A549 (cell line): ENCODE results near the gene GRIA3. TPM values are rescaled to one million over a fixed set of nuclear protein-coding genes. Genes with fewer than 3 reads are reported as not detected.

Source experiments
- ATAC-seq, 2 experiments: fragments of 200-7000 bp in 1 of 2; fragments of >200 bp in 1 of 2; cut with Nextera tagmentation in 1 of 2; cut with Tn5 transposase in 1 of 2; 3 replicates each; pipeline versions ENCODE4 v1.8.0 to v1.9.1; 2018 to 2020; ENCODE audit warnings: mild to moderate bottlenecking in 1 of 2, moderate library complexity in 1 of 2
- CTCF ChIA-PET: fragments of 300-600 bp; sonication (Branson Sonifier 250); formaldehyde crosslinking; extraction: SDS; loops from one replicate; lab custom pipeline; 2021; ENCODE audit warnings: antibody characterized with exemption, inconsistent platforms; lab: Yijun Ruan, JAX
- POLR2A ChIA-PET: fragments of 350-600 bp; formaldehyde crosslinking; extraction: SDS; loops from one replicate; lab custom pipeline; 2021; ENCODE audit warnings: antibody characterized with exemption, inconsistent platforms; lab: Yijun Ruan, JAX
- DNase-seq, 2 experiments: peaks; one replicate each; pipeline versions ENCODE4 v3.0.0 to v3.0.0-alpha.2; 2011 to 2016; ENCODE audit warnings: low read depth in 1 of 2, low spot score in 1 of 2
- FAIRE-seq: peaks from 2 replicates; lab custom pipeline; 2011; peaks lifted over from hg19 to GRCh38; lab: Jason Lieb, UNC
- H3K27ac ChIP-seq, 2 experiments: fragments of >200 bp; sonication (Bioruptor Twin); formaldehyde crosslinking; 3 replicates each; pipeline ENCODE4 v1.5.1; 2016 to 2017
- H3K4me1 ChIP-seq: fragments of >200 bp; sonication (Bioruptor Twin); formaldehyde crosslinking; 3 replicates; pipeline ENCODE4 v1.6.1; 2016
- H3K4me2 ChIP-seq: fragments of >200 bp; sonication (Bioruptor Twin); formaldehyde crosslinking; 3 replicates; pipeline ENCODE4 v1.6.1; 2016
- H3K4me3 ChIP-seq: fragments of >200 bp; sonication (Bioruptor Twin); formaldehyde crosslinking; 3 replicates; pipeline ENCODE4 v1.5.1; 2016
- H3K9me3 ChIP-seq: fragments of >200 bp; sonication (Bioruptor Twin); formaldehyde crosslinking; 3 replicates; pipeline ENCODE4 v1.6.1; 2016
- ATOH8 ChIP-seq: fragments of 250-450 bp; sonication (Bioruptor Pico); IDR thresholded peaks from 2 replicates; pipeline ENCODE4 v1.5.0; 2020; ENCODE audit warnings: low read depth, mild to moderate bottlenecking, moderate library complexity
- BCL3 ChIP-seq: fragments of >200 bp; sonication (Bioruptor Twin); formaldehyde crosslinking; IDR thresholded peaks from 3 replicates; pipeline ENCODE4 v1.6.1; 2016
- BHLHE40 ChIP-seq: IDR thresholded peaks from 2 replicates; pipeline ENCODE4 v1.6.1; 2012; ENCODE audit warnings: low read depth, low read length, inconsistent platforms
- CBX2 ChIP-seq: fragments of 200-600 bp; sonication (generic); IDR thresholded peaks from 2 replicates; pipeline ENCODE4 v1.6.1; 2016; ENCODE audit warnings: low read depth, mild to moderate bottlenecking, borderline replicate concordance
- CTCF ChIP-seq: fragments of >200 bp; sonication (Bioruptor Twin); formaldehyde crosslinking; IDR thresholded peaks from 3 replicates; pipeline ENCODE4 v1.5.1; 2016
- EHMT2 ChIP-seq: fragments of 200-600 bp; sonication (generic); IDR thresholded peaks from 2 replicates; pipeline ENCODE4 v1.6.1; 2016; ENCODE audit warnings: antibody characterized with exemption, low read depth, mild to moderate bottlenecking, moderate library complexity
- FOXS1 ChIP-seq: fragments of 250-450 bp; sonication (Bioruptor Pico); IDR thresholded peaks from 2 replicates; pipeline ENCODE4 v1.5.0; 2020; ENCODE audit warnings: mild to moderate bottlenecking, moderate library complexity
- GATA3 ChIP-seq: IDR thresholded peaks from 2 replicates; pipeline ENCODE4 v1.6.1; 2012; ENCODE audit warnings: borderline replicate concordance
- HES2 ChIP-seq: fragments of >200 bp; sonication (Bioruptor Twin); formaldehyde crosslinking; IDR thresholded peaks from 2 replicates; pipeline ENCODE4 v1.6.1; 2016
- HOXB13 ChIP-seq: fragments of 250-450 bp; sonication (Bioruptor Pico); IDR thresholded peaks from 2 replicates; pipeline ENCODE4 v1.5.0; 2020; ENCODE audit warnings: low read depth, mild to moderate bottlenecking, moderate library complexity
- JUN ChIP-seq, 2 experiments: fragments of >200 bp; sonication (Bioruptor Twin); formaldehyde crosslinking; IDR thresholded peaks; 2 replicates in 1 of 2; 3 replicates in 1 of 2; pipeline ENCODE4 v1.6.1; 2016 to 2017
- MAFK ChIP-seq: fragments of 450-650 bp; IDR thresholded peaks from 2 replicates; pipeline ENCODE4 v1.6.1; 2014; ENCODE audit not compliant: partially characterized antibody
- MAX ChIP-seq: IDR thresholded peaks from 2 replicates; pipeline ENCODE4 v1.6.1; 2012
- MAZ ChIP-seq: fragments of 150-350 bp; IDR thresholded peaks from 2 replicates; pipeline ENCODE4 v1.6.1; 2014; ENCODE audit warnings: antibody characterized with exemption, low read depth, low read length, borderline replicate concordance
- NFE2L2 ChIP-seq: fragments of 150-350 bp; conservative IDR thresholded peaks from 2 replicates; pipeline ENCODE4 v1.6.1; 2014; ENCODE audit warnings: low read length
- RAD21 ChIP-seq, 2 experiments: fragments of >200 bp in 1 of 2; sonication (Bioruptor Twin) in 1 of 2; formaldehyde crosslinking in 1 of 2; IDR thresholded peaks in 1 of 2; conservative IDR thresholded peaks in 1 of 2; 2 replicates in 1 of 2; 3 replicates in 1 of 2; pipeline ENCODE4 v1.6.1; 2012 to 2018; ENCODE audit warnings: inconsistent platforms in 1 of 2
- RFX5 ChIP-seq: fragments of 450-650 bp; IDR thresholded peaks from 2 replicates; pipeline ENCODE4 v1.7.1; 2014; ENCODE audit warnings: antibody characterized with exemption, mild to moderate bottlenecking, moderate library complexity
- SMC3 ChIP-seq: fragments of >200 bp; sonication (Bioruptor Twin); formaldehyde crosslinking; IDR thresholded peaks from 3 replicates; pipeline ENCODE4 v1.6.1; 2018; ENCODE audit warnings: inconsistent platforms
- SREBF2 ChIP-seq: fragments of 450-650 bp; IDR thresholded peaks from 2 replicates; pipeline ENCODE4 v1.6.1; 2014; ENCODE audit warnings: mild to moderate bottlenecking, moderate library complexity
- TP53 ChIP-seq: fragments of 250-450 bp; sonication (Bioruptor Pico); IDR thresholded peaks from 2 replicates; pipeline ENCODE4 v1.5.0; 2021; ENCODE audit warnings: mild to moderate bottlenecking, moderate library complexity
- ZNF302 ChIP-seq: fragments of 250-450 bp; sonication (Bioruptor Pico); IDR thresholded peaks from 2 replicates; pipeline ENCODE4 v1.9.0; 2021; ENCODE audit warnings: inconsistent platforms, mild to moderate bottlenecking, moderate library complexity
- ZSCAN20 ChIP-seq: fragments of 250-450 bp; sonication (Bioruptor Pico); IDR thresholded peaks from 2 replicates; pipeline ENCODE4 v1.8.0; 2022; ENCODE audit warnings: mild to moderate bottlenecking, moderate library complexity
- WGBS: methylation state at CpG from one replicate; pipeline ENCODE4 v1.1.6; 2017; ENCODE audit errors: missing lambda C conversion rate; 5-methylcytosine and 5-hydroxymethylcytosine counted together
- polyA minus RNA-seq: library from RNA; depleted of rRNA, polyadenylated mRNA; stranded (reverse); fragments of >200 nt; gene quantifications from 2 replicates; pipeline ENCODE4 v1.2.3, GENCODE V29; 2011; rRNA and poly(A)+ RNA removed
- polyA plus RNA-seq, 4 experiments: library from polyadenylated mRNA; depleted of rRNA in 3 of 4; stranded (reverse); fragments of >200 nt; fragmentation: RNase III in 1 of 4; extraction: RNeasy Plus Mini Kit Qiagen cat#74134 plus additional on column Dnase treatment in 1 of 4; gene quantifications; 2 replicates in 3 of 4; 3 replicates in 1 of 4; pipeline ENCODE4 v1.2.3, GENCODE V29; 2011 to 2017

The GRIA3 gene
- polyA plus RNA-seq (2011; rRNA removed) (not detected in 2 replicates), polyA plus RNA-seq (2017; fragmentation: RNase III; extraction: RNeasy Plus Mini Kit Qiagen cat#74134 plus additional on column Dnase treatment) (not detected in 3 replicates), polyA minus RNA-seq (not detected in 2 replicates)
- not detected in 2 replicates for polyA plus RNA-seq (2012; cell fraction: cytosol; rRNA removed)
- not detected in 2 replicates for polyA plus RNA-seq (2012; cell fraction: nucleus; rRNA removed)

GRCh38 chrX:123184219-123184865 is at the start of gene GRIA3:
Gene GRIA3 (plus strand): TSS chrX:123184278. CDS start chrX:123184536, 258 bp downstream.
- ATAC-seq: no peak
- no peak for FAIRE-seq
- Histone ChIP-seq H3K4me3 (no peak within 1 kb of the TSS), H3K9me3 (no peaks in the 10 kb centered on the region)
- no peak for DNase-seq
- WGBS: 75% methylated on average over 18 of the region's 33 CpGs
- TF ChIP-seq MAZ (no peak), EHMT2 (no peak), MAX (no peak)
- TF ChIP-seq, all 56 proteins: peak for 0
- CTCF ChIA-PET: interaction anchor here (0.7 kb wide), 1 partner anchor 230 kb away, joined by 3 read pairs; no protein-coding TSS in a partner anchor
- POLR2A ChIA-PET: no interaction called here
- H3K4me2 ChIP-seq: no peak within 1 kb of the TSS
- H3K4me1 ChIP-seq: no peaks in the 10 kb centered on the region
- no peak within 1 kb of the TSS for H3K27ac ChIP-seq

GRCh38 chrX:123138473-123138872 is 45.6 kb upstream of the GRIA3 start:
- POLR2A ChIA-PET: no interaction called here
- FAIRE-seq (peak; percentile 97), DNase-seq (no peak), ATAC-seq (no peak)
- Histone ChIP-seq H3K9me3 (no peaks in the 10 kb centered on the region), H3K4me3 (no peak overlapping the region), H3K4me2 (no peak overlapping the region), H3K27ac (no peak overlapping the region), H3K4me1 (no peaks in the 10 kb centered on the region)
- CTCF ChIA-PET: no interaction called here
- TF ChIP-seq HES2 (no peak), GATA3 (no peak), ZSCAN20 (CRISPR knock-in tag) (no peak), BCL3 (no peak), ZNF302 (CRISPR knock-in tag) (no peak), MAZ (no peak), SREBF2 (no peak), MAFK (no peak)
- 6% methylated on average over 1 of the region's 1 CpG for WGBS

- FAIRE-seq (no peak), ATAC-seq (no peak), DNase-seq (no peak)
- TF ChIP-seq JUN (IDR thresholded peaks at IDR 0.05): no peak
- no peak for TF ChIP-seq HOXB13 (CRISPR knock-in tag)
- TF ChIP-seq SMC3: no peak
- 61% methylated on average over 5 of the region's 5 CpGs for WGBS
- ChIA-PET POLR2A (no interaction called here), CTCF (no interaction called here)
- Histone ChIP-seq H3K4me2 (no peak overlapping the region), H3K4me3 (no peak overlapping the region), H3K27ac (no peak overlapping the region), H3K4me1 (no peaks in the 10 kb centered on the region), H3K9me3 (no peaks in the 10 kb centered on the region)
Observed at GRCh38 chrX:123140454-123140853, 43.6 kb upstream of the GRIA3 start.

GRCh38 chrX:123140904-123141303 is 43.2 kb upstream of the GRIA3 start:
- H3K4me2 ChIP-seq: no peak overlapping the region
- ATAC-seq: no peak
- FAIRE-seq: peak; percentile 92
- WGBS: 4% methylated on average over 1 of the region's 1 CpG
- no peak overlapping the region for H3K4me3 ChIP-seq
- H3K27ac ChIP-seq: no peak overlapping the region
- ChIA-PET POLR2A (no interaction called here), CTCF (no interaction called here)
- H3K9me3 ChIP-seq: no peaks in the 10 kb centered on the region
- H3K4me1 ChIP-seq: no peaks in the 10 kb centered on the region
- no peak for DNase-seq
- TF ChIP-seq CBX2 (no peak), ATOH8 (no peak), BHLHE40 (no peak), RFX5 (no peak), RAD21 (conservative IDR thresholded peaks at IDR 0.05 in 1 of 2, IDR thresholded peaks at IDR 0.05 in 1 of 2) (no peak), NFE2L2 (no peak), CTCF (no peak), HES2 (no peak), FOXS1 (CRISPR knock-in tag) (no peak), TP53 (no peak)
